HG03139 (cell line): ENCODE results near the gene USP35.
"Not testable (repeated sequence)": the region's sequence is repeated elsewhere in the genome, so short reads cannot be mapped to it uniquely, and the experiment has no call there.

ENCODE experiments used
- ATAC-seq: cut with Tn5 transposase; IDR thresholded peaks from one replicate; pipeline ENCODE4 v1.9.1; 2021; ENCODE audit not compliant: unreplicated experiment

The USP35 gene

DNA sequence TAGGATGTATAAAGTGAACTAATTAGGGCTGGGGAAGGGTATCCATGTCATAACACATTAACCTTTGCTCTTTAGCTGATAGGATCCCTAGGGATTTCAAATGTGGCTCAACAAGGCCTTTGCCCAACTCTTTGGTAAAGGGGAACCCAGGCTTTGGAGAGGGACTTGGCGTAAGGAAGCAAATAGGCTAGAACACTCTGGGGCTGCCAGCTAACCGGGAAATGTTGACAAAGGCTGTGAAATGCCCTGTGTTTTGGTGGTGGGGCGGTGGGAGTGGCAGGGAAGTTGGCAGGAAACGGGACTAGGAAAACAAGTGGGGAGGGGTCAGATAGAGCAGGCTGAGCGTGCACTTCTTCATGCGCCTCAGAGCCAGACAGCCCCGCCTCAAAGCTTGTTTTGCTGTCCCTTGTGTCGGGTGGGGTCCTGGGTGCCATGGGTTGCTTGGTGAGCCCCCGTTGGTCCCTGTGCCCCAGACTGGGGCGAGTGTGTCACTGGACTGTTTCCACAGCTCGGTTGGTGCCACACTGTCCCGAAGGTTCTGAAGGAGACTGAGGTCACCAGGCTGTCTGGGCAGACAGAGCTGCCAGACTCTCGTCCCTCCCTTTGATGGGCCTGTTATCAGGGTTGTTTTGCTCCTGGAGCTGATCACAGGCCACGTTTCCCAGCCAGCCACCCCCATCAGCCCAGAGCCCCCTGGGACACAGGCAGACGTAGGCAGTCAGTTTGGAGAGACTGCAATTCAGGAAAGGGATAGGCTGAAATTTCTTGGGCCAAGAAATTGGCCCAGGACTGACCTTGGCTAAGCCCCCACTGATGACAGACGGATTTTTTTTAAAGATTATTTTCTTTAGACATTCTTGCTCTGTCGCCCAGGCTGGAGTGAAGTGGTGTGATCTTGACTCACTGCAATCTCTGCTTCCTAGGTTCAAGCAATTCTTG lies 19.9 kb upstream of the USP35 start:
- ATAC-seq, result no peak

DNA sequence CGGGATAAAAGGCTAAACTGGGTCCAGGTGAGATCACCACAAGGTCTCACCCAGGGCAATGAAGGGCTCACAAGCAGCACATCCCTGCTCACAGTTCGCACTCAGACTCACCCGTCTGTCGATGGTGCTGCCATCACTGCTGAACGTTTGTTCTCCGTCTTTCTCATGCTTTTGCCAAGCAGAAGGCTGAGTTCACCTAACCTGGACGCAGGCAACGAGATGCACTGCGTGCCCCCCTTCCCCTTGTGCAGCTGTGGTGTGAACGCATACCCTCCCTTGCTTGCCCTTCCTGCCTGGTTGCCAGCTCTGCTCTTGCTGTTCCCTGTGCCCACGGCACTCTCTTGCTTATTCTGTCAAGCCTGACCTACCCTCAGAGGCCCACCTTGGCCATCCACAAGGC lies 18.3 kb upstream of the USP35 start:
- no peak for ATAC-seq

GRCh38 chr11:78170874-78171549 lies 17.7 kb upstream of the USP35 start:
- no peak for ATAC-seq

- no peak for ATAC-seq
Measured at GRCh38 chr11:78171951-78172350, 16.8 kb upstream of the USP35 start.

GRCh38 chr11:78175862-78176261 lies 12.9 kb upstream of the USP35 start:
- ATAC-seq, result not testable (repeated sequence)

DNA sequence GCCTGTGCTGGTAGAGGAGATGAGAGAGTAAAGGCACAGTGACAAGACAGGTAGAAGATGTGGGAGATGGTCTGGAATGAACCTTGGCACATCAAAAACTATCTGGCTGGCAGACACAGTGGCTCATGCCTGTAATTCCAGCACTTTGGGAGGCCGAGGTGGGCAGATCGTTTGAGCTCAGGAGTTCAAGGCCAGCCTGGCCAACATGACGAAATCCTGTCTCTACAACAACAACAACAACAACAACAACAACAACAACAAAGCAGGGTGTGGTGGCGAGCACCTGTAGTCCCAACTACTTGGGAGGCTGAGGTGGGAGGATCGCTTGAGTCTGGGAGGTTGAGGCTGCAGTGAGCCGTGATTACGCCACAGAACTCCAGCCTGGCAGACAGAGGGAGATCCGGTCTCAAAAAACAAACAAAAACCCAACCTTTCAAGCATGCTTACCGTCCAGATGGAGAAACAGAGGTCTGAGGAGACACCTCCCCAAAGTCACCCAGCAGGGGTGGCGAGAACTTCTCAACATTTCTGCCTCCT lies 12.0 kb upstream of the USP35 start:
- ATAC-seq, result no peak

GRCh38 chr11:78177216-78177615 lies 11.5 kb upstream of the USP35 start:
- no peak for ATAC-seq

DNA sequence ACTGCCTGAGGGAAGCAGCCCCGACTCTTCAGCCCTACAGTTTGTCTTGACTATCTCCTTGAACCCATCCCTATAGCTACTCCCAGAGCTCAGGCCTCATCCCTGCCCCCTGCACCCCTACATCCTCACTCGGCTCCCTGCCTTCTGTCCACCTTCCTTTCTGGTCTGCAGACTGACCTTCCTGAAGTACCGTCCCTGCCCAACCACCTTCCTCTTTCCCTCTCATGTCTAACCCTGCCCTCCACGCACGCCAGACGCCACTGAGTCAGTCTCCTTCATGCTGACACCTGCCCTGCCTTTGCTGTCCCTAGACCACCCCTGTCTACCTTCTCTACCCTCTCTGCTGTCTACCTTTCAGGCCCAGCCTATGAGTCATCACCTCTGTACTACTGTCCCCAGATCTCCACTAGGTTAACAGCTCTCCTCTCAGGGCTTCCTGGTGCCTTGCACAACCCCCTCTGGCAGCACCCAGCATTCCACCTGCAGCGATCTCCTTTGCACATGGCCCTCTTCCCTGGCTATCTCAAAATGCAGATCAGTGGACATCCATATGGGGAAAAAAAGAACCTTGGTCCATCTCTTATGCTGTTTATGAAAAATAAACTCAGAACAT lies 9.2 kb upstream of the USP35 start:
- ATAC-seq, result no peak

- no peak for ATAC-seq
Measured at GRCh38 chr11:78180751-78181150, 8.0 kb upstream of the USP35 start.

DNA sequence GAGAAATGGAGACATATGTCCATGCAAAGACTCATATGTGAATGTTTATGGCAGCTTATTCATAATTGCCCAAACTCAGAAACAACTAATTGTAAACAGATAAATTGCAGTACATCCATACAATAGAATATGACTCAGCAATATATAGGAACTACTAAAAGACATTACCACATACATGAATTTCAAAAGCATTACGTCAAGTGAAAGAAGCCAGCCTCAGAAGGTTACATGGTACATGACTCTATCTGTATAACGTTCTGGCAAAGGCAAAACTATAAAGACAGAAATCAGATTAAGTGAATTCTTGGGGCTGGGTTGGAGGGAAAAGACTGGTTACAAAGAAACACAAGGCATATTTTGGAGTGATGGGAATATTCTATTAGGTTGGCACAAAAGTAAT lies 7.5 kb upstream of the USP35 start:
- ATAC-seq, result no peak

GRCh38 chr11:78187366-78188285 lies 1.1 kb upstream of the USP35 start:
- ATAC-seq, result peak; percentile 17

DNA sequence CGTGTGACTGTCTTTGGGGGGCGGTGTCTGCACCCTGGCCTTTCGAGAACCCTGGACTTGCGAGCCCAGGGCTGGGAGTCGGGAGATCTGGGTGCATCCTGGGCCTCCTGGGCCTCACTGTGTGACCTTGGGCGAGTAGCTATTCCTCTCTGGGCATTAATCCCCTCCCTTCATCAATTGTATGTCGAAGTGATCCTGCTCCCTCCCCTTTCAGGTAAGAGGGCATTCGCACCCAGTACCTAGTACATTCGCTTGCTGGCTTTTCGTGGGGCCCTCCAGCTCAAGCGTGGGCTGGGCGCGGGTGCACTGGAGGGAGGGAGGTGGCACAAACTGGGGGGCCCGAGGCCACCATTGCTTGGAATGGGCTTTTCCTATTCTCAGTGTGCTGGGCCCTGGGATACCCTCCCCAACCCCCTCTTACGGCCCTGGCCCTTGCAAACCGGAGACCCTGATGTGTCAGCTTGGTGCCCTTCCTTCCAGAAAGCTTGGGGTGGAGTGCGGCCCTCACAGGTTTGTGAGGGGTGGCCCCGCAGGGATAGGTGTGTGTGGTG lies 530 bp downstream of the USP35 start:
- no peak for ATAC-seq

DNA sequence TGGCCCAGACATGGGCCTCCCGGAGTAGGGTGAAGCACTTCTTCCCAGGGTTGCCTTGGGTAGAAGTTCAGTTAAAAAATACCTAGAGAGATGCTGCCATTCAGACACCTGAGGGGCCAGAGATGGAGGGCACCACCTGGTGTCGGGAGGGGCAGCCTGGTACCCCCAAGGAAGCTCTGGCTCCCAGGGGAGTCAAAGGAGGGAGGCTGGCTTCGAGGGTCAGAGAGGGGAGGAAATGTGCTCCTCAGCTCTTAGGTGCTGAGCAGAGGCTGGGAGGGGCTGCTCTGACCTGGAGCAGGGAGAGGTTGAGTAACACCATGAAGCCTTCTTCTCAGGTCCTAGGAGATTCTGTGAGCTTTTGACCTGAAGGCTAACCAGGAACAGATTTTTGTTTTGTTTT lies 1.1 kb downstream of the USP35 start:
- no peak for ATAC-seq

DNA sequence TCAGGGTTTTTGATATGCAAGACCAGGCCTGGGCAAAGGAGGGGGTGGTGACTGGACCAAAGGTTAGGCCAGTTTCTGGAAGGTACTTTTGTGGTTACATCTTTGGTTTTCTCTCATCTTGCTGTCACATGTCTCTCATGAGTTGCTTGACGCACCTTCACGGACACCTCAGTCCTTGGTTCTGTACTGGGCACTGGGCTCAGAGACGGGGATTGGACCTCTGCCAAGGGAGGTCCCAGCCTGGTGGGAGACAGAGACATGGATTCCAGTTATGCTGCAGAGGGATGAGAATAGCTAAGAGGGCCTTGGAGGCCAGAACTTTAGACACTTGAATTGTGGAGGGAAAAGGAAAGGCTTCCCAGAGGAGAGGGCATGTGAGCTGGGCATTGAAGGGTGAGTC lies 1.7 kb downstream of the USP35 start:
- ATAC-seq, result no peak

DNA sequence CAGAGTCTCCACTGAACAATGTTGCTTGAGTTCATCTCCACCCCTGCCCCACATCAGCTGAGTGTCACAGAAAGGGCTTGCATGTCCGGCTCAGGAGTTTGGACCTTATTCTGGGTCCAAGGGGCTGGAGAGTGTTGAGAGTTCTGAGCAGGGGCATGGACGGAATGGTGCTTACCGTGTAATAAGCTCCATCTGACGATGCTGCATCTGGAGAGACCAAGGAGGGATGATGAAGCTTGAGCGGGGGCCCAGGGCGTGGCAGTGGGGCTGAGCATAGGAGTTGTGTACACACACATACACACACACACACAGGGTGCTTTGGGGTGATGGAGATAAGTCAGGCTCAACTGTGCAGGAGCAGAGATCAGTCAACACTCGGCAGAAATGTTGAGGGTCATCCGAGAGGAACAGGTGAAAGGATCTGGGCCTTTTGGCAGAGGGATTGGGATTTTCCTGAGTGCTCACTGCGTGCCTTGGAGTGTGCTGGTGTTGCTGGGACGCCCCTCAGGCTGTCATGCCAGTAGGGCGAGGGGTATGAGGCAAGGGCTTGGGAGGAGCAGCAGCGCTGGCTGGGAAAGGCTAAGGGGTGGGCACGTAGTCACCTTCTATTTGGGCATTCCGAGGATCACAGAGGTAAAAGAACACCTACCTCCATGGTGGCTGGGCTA lies 2.3 kb downstream of the USP35 start:
- ATAC-seq, result no peak

GRCh38 chr11:78192223-78192719 lies 3.6 kb downstream of the USP35 start:
- no peak for ATAC-seq

- ATAC-seq, result no peak
Measured at GRCh38 chr11:78192911-78193351, 4.2 kb downstream of the USP35 start.

GRCh38 chr11:78193806-78194205 lies 5.1 kb downstream of the USP35 start:
- ATAC-seq, result no peak

DNA sequence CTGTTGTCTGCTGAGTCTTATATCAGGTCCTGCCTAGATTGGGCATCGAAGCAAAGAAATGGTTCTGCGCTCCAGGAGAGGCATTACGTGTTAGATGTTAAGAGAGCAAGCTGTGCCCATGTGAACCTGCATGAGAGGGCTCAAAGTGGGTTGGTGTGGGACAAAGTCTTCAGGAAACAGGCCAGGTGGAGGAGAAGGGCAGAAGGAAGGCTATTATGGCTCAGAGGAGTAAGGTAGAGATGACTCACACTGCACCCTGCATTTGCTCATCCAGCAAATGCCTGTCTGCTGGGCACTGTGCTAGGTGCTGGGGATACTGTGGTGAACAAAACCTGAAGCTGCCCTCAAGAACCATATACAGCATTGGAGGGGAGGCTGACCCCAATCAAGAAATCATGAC lies 5.8 kb downstream of the USP35 start:
- no peak for ATAC-seq
